Suppressor macrophage (primary cell): ENCODE data around the gene TCOF1.

Experiments
- DNase-seq, 4 experiments: peaks; one replicate each; pipeline ENCODE4 v3.0.0-alpha.2; 2020 to 2022

Gene TCOF1

GRCh38 chr5:150352244-150353031 lies 5.1 kb upstream of the TCOF1 start:
- DNase-seq: peak in 3 of 4 experiments; percentile 14 to 27 (median 19)

GRCh38 chr5:150353032-150353675 lies 4.3 kb upstream of the TCOF1 start:
- DNase-seq: peak in 3 of 4 experiments; percentile 13 to 31 (median 30)

GRCh38 chr5:150355791-150356190 lies 1.7 kb upstream of the TCOF1 start:
- DNase-seq: no peak

- no peak for DNase-seq
Observed at GRCh38 chr5:150356575-150357294, 762 bp upstream of the TCOF1 start.

GRCh38 chr5:150358261-150359095 lies 981 bp downstream of the TCOF1 start:
- DNase-seq: no peak

- DNase-seq: no peak
Observed at GRCh38 chr5:150361301-150361700, 3.8 kb downstream of the TCOF1 start.

- DNase-seq: no peak
Observed at GRCh38 chr5:150363185-150363584, 5.7 kb downstream of the TCOF1 start.

- no peak for DNase-seq
Observed at GRCh38 chr5:150364004-150364403, 6.5 kb downstream of the TCOF1 start.

- no peak for DNase-seq
Observed at GRCh38 chr5:150368526-150368925, 11.0 kb downstream of the TCOF1 start.

- peak; percentile 32 to 63 (median 54) for DNase-seq
Observed at GRCh38 chr5:150372639-150373038, 15.1 kb downstream of the TCOF1 start.

- DNase-seq: no peak
Observed at GRCh38 chr5:150374651-150375050, 17.2 kb downstream of the TCOF1 start.

GRCh38 chr5:150376799-150377771 lies 19.6 kb downstream of the TCOF1 start:
- no peak for DNase-seq

- no peak for DNase-seq
Observed at GRCh38 chr5:150377964-150378694, 20.6 kb downstream of the TCOF1 start.

- no peak for DNase-seq
Observed at GRCh38 chr5:150384701-150385100, 27.2 kb downstream of the TCOF1 start.

- no peak for DNase-seq
Observed at GRCh38 chr5:150386024-150386855, 28.7 kb downstream of the TCOF1 start.

GRCh38 chr5:150389531-150390266 lies 32.2 kb downstream of the TCOF1 start:
- peak in 3 of 4 experiments; percentile 20 to 28 (median 22) for DNase-seq

GRCh38 chr5:150391064-150391834 lies 33.8 kb downstream of the TCOF1 start:
- no peak for DNase-seq

- no peak for DNase-seq
Observed at GRCh38 chr5:150391986-150392385, 34.5 kb downstream of the TCOF1 start.
